Stimulated activated naive CD8-positive, alpha-beta T cell treated with anti-CD3 and anti-CD28 coated beads, Interleukin-15, amount 100 ng/mL, for 72 hours (primary cell): ENCODE data around the gene PRIM2.
"Not testable (repeated sequence)": the region's sequence is repeated elsewhere in the genome, so short reads cannot be mapped to it uniquely, and the experiment has no call there.

ENCODE experiments used
- ATAC-seq: fragments of 150-1000 bp; cut with Tn5 transposase; 2 replicates; pipeline ENCODE4 v1.10.0; 2021; ENCODE audit warnings: mild to moderate bottlenecking, moderate library complexity
- DNase-seq, 2 donors: peaks; one replicate each; pipeline ENCODE4 v3.0.0; 2021 to 2022
- H3K27ac Mint-ChIP-seq, 2 donors: one replicate each; pipeline ENCODE4 v1.8.0; 2022; ENCODE audit warnings: mild to moderate bottlenecking in 2 of 2, mixed read lengths in 2 of 2, moderate library complexity in 2 of 2
- H3K27me3 Mint-ChIP-seq: one replicate; pipeline ENCODE4 v1.8.0; 2022; ENCODE audit warnings: mixed read lengths
- H3K4me1 Mint-ChIP-seq: one replicate; pipeline ENCODE4 v1.8.0; 2022; ENCODE audit warnings: mild to moderate bottlenecking, mixed read lengths
- H3K4me3 Mint-ChIP-seq, 2 donors: one replicate each; pipeline ENCODE4 v1.8.0; 2022; ENCODE audit warnings: mild to moderate bottlenecking in 2 of 2, mixed read lengths in 2 of 2, moderate library complexity in 1 of 2
- H3K9me3 Mint-ChIP-seq, 2 donors: one replicate each; pipeline ENCODE4 v1.8.0; 2022; ENCODE audit warnings: mixed read lengths in 2 of 2

The PRIM2 gene

DNA sequence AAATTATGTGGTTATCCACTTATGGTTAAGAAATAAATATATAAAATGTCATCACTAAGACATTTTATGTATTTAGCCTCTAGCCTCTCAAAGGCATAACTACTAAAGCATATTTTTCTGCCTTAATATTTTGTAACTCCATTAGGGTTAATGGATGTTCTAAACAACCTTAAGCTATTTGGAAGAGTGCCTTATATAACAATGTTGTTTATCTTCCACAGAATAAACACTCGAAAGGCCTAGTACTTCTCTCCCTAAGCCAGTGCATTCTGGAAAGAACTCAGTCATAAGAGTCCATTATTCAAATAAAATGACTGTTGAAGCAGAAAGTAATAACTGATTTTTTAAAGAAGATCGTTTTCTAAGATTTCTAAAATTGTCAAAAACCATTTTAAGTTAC lies 15.0 kb upstream of the PRIM2 start:
- H3K9me3 Mint-ChIP-seq: no peaks in the 10 kb centered on the region
- no peaks in the 10 kb centered on the region for H3K4me1 Mint-ChIP-seq
- H3K27me3 Mint-ChIP-seq: peaks cover 11% of the 10 kb centered on the region
- H3K27ac Mint-ChIP-seq: no peak overlapping the region
- no peak overlapping the region for H3K4me3 Mint-ChIP-seq
- DNase-seq (no peak), ATAC-seq (no peak)

GRCh38 chr6:57303931-57304681 lies 13.3 kb upstream of the PRIM2 start:
- no peak for DNase-seq
- Mint-ChIP-seq H3K27me3 (peaks cover 17% of the 10 kb centered on the region), H3K27ac (no peak overlapping the region), H3K9me3 (no peaks in the 10 kb centered on the region), H3K4me3 (no peak overlapping the region), H3K4me1 (no peaks in the 10 kb centered on the region)
- ATAC-seq: no peak

GRCh38 chr6:57305107-57305506 lies 12.3 kb upstream of the PRIM2 start:
- Mint-ChIP-seq H3K9me3 (no peaks in the 10 kb centered on the region), H3K4me3 (no peak overlapping the region), H3K27me3 (peaks cover 17% of the 10 kb centered on the region), H3K4me1 (no peaks in the 10 kb centered on the region), H3K27ac (no peak overlapping the region)
- DNase-seq (no peak), ATAC-seq (no peak)

- no peak overlapping the region for H3K27ac Mint-ChIP-seq
- no peak overlapping the region for H3K4me3 Mint-ChIP-seq
- H3K9me3 Mint-ChIP-seq: no peaks in the 10 kb centered on the region
- ATAC-seq (no peak), DNase-seq (no peak)
- H3K4me1 Mint-ChIP-seq: no peaks in the 10 kb centered on the region
- H3K27me3 Mint-ChIP-seq: peaks cover 17% of the 10 kb centered on the region
Measured at GRCh38 chr6:57305761-57306160, 11.7 kb upstream of the PRIM2 start.

DNA sequence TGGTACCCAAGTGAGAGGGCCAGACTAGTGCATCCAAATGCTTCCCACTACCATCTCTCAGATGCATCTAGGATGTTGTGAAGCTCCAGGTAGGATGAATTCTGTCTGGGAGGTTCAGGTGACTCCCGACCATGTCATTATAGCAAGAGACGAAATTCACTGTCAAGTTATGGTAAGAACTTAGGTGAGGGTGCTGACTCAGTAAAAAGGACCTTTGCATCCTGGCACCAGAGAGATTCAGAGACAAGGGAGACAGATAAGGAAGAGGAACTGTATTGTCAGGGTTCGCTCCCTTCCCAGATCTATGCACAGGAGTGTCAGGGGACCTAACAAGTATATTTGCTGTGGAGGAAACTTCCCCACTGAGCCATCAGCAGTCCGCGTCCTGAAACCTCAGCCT lies 11.2 kb upstream of the PRIM2 start:
- H3K4me1 Mint-ChIP-seq: no peaks in the 10 kb centered on the region
- no peak for DNase-seq
- ATAC-seq: no peak
- H3K9me3 Mint-ChIP-seq: no peaks in the 10 kb centered on the region
- no peak overlapping the region for H3K27ac Mint-ChIP-seq
- H3K27me3 Mint-ChIP-seq: peaks cover 17% of the 10 kb centered on the region
- no peak overlapping the region for H3K4me3 Mint-ChIP-seq

- Mint-ChIP-seq H3K4me3 (no peak overlapping the region), H3K4me1 (no peaks in the 10 kb centered on the region), H3K9me3 (no peaks in the 10 kb centered on the region), H3K27me3 (peaks cover 17% of the 10 kb centered on the region), H3K27ac (no peak overlapping the region)
- ATAC-seq: no peak
- DNase-seq: no peak
Measured at GRCh38 chr6:57307850-57308249, 9.6 kb upstream of the PRIM2 start.

DNA sequence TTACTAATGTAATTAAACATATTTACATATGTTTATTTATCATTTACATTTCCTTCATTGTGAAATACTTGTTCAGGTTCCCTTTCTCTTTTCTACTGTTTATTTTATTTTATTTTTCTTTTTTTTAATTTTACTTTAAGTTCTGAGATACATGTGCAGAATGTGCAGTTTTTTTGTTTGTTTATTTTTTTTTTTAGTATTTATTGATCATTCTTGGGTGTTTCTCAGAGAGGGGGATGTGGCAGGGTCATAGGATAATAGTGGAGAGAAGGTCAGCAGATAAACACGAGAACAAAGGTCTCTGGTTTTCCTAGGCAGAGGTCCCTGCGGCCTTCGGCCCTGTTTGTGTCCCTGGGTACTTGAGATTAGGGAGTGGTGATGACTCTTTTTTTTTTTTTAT lies 8.7 kb upstream of the PRIM2 start:
- H3K27ac Mint-ChIP-seq, DNase-seq, H3K4me1 Mint-ChIP-seq, ATAC-seq, H3K4me3 Mint-ChIP-seq, H3K9me3 Mint-ChIP-seq: not testable (repeated sequence)
- H3K27me3 Mint-ChIP-seq: peaks cover 17% of the 10 kb centered on the region

- H3K27ac Mint-ChIP-seq, H3K4me1 Mint-ChIP-seq, H3K4me3 Mint-ChIP-seq, DNase-seq, H3K9me3 Mint-ChIP-seq, ATAC-seq: not testable (repeated sequence)
- H3K27me3 Mint-ChIP-seq: peaks cover 17% of the 10 kb centered on the region
Measured at GRCh38 chr6:57310095-57310816, 7.2 kb upstream of the PRIM2 start.

GRCh38 chr6:57310817-57311157 lies 6.6 kb upstream of the PRIM2 start:
- DNase-seq (no peak), ATAC-seq (peak; percentile 68)
- Mint-ChIP-seq H3K9me3 (no peaks in the 10 kb centered on the region), H3K27ac (no peak overlapping the region), H3K4me1 (no peaks in the 10 kb centered on the region), H3K27me3 (peaks cover 16% of the 10 kb centered on the region), H3K4me3 (no peak overlapping the region)

- not testable (repeated sequence) for H3K27ac Mint-ChIP-seq, H3K9me3 Mint-ChIP-seq, H3K27me3 Mint-ChIP-seq, H3K4me3 Mint-ChIP-seq, ATAC-seq, H3K4me1 Mint-ChIP-seq, DNase-seq
Measured at GRCh38 chr6:57311300-57312003, 6.0 kb upstream of the PRIM2 start.

- DNase-seq: no peak
- peaks cover 8% of the 10 kb centered on the region for H3K27me3 Mint-ChIP-seq
- ATAC-seq: no peak
Measured at GRCh38 chr6:57312004-57312345, 5.5 kb upstream of the PRIM2 start.

GRCh38 chr6:57313009-57313408 lies 4.4 kb upstream of the PRIM2 start:
- no peaks in the 10 kb centered on the region for H3K9me3 Mint-ChIP-seq
- H3K27ac Mint-ChIP-seq: no peak overlapping the region
- H3K4me3 Mint-ChIP-seq: no peak overlapping the region
- ATAC-seq (no peak), DNase-seq (no peak)
- H3K27me3 Mint-ChIP-seq: peaks cover under 1% of the 10 kb centered on the region
- peaks cover 5% of the 10 kb centered on the region for H3K4me1 Mint-ChIP-seq

More at GRCh38 chr6:57312004-57312345, 5.5 kb upstream of the PRIM2 start:
- no peaks in the 10 kb centered on the region for H3K9me3 Mint-ChIP-seq
- H3K27ac Mint-ChIP-seq: no peak overlapping the region
- H3K4me3 Mint-ChIP-seq: no peak overlapping the region
- no peaks in the 10 kb centered on the region for H3K4me1 Mint-ChIP-seq

DNA sequence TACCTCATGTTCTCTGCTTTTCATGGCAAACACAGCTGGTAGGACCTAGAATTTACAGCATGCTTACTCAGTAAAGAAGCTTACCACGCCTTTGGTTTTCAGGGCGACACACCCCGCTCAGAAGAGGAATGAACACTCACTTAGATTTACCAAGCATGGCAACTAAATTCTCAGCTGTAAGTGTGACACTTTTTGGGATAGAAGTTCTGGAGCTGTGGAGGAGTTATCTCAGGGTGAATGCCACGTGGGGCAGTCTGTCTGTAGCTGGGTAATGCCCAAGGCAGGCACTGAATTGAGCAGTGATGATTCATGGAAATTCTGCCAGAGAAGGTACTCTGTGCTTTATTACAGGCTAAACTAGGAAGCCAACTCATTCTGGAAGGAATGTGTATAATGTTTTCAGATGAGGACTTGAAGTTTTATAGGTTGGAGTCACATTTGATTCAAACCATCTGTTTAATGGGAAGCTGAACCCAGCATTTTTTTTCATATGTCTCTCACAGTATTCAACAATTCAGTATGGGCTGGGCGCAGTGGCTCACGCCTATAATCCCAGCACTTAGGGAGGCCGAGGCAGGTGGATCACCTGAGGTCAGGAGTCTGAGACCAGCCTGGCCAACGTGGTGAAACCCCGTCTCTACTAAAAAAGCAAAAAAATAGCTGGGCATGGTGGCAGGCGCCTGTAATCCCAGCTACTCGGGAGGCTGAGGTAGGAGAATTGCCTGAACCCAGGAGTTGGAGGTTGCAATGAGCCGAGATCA lies 3.5 kb upstream of the PRIM2 start:
- no peak overlapping the region for H3K27ac Mint-ChIP-seq

GRCh38 chr6:57315111-57315510 lies 2.3 kb upstream of the PRIM2 start:
- no peak overlapping the region for H3K4me3 Mint-ChIP-seq
- H3K27me3 Mint-ChIP-seq: no peaks in the 10 kb centered on the region
- no peak for ATAC-seq
- H3K9me3 Mint-ChIP-seq: no peaks in the 10 kb centered on the region
- no peak overlapping the region for H3K27ac Mint-ChIP-seq
- H3K4me1 Mint-ChIP-seq: peaks cover 19% of the 10 kb centered on the region
- DNase-seq: no peak

More for the DNA sequence above, 3.5 kb upstream of the PRIM2 start:
- Mint-ChIP-seq H3K4me1 (peaks cover 9% of the 10 kb centered on the region), H3K9me3 (no peaks in the 10 kb centered on the region), H3K27me3 (no peaks in the 10 kb centered on the region), H3K4me3 (no peak overlapping the region)
- DNase-seq (no peak), ATAC-seq (no peak)

DNA sequence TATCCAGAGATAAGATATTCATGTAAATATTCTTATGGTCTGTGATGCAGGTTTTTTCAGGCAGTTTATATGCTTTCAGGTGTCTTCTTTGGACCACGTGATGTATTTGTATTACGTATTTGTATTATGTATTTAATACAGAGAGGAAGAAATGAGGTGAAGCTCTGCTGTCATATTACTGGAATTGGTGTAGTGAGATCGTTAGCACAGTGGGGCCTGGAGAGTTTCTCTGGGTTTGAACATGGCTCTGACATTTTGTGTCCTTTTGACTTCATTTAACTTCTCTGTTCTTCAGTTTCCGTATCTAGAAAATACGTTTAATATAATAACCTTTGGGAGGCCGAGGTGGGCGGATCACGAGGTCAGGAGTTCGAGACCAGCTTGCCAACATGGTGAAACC lies 1.6 kb upstream of the PRIM2 start:
- Mint-ChIP-seq H3K4me3 (no peak overlapping the region), H3K9me3 (no peaks in the 10 kb centered on the region), H3K27ac (no peak overlapping the region), H3K4me1 (peaks cover 21% of the 10 kb centered on the region), H3K27me3 (no peaks in the 10 kb centered on the region)
- DNase-seq (no peak), ATAC-seq (no peak)
